H9 (cell line): ENCODE results near the gene NFYC. TPM values are rescaled to one million over a fixed set of nuclear protein-coding genes. Genes with fewer than 3 reads are reported as not detected.
A peak's percentile ranks its signal among the peaks of the same experiment; 100 is the strongest.

Source experiments
- DNase-seq: peaks from one replicate; pipeline ENCODE4 v3.0.0-alpha.2; 2017
- H2AFZ ChIP-seq: one replicate; pipeline ENCODE4 v1.6.1; 2013; ENCODE audit warnings: mild to moderate bottlenecking, low read length, control low read depth, moderate library complexity
- H2AK5ac ChIP-seq: 2 replicates; pipeline ENCODE4 v1.6.1; 2013; ENCODE audit warnings: low read length, control low read depth, mixed read lengths; ENCODE audit not compliant: insufficient read length
- H2BK120ac ChIP-seq: one replicate; pipeline ENCODE4 v1.6.1; 2013; ENCODE audit warnings: low read depth, mild to moderate bottlenecking, low read length, control low read depth, inconsistent platforms; ENCODE audit not compliant: poor library complexity, severe bottlenecking
- H2BK12ac ChIP-seq: 2 replicates; pipeline ENCODE4 v1.6.1; 2013; ENCODE audit warnings: low read length, control low read depth, mixed read lengths, low read depth; ENCODE audit not compliant: insufficient read length
- H2BK15ac ChIP-seq: 2 replicates; pipeline ENCODE4 v1.6.1; 2013; ENCODE audit warnings: low read depth, low read length, control low read depth
- H2BK20ac ChIP-seq: one replicate; pipeline ENCODE4 v1.6.1; 2013; ENCODE audit warnings: low read depth, mild to moderate bottlenecking, low read length, control low read depth, inconsistent platforms; ENCODE audit not compliant: poor library complexity, severe bottlenecking
- H2BK5ac ChIP-seq: 2 replicates; pipeline ENCODE4 v1.6.1; 2013; ENCODE audit warnings: low read length, control low read depth, mixed read lengths; ENCODE audit not compliant: insufficient read length
- H3K14ac ChIP-seq: 2 replicates; pipeline ENCODE4 v1.6.1; 2013; ENCODE audit warnings: low read length, control low read depth; ENCODE audit not compliant: insufficient read depth
- H3K18ac ChIP-seq: 2 replicates; pipeline ENCODE4 v1.6.1; 2013; ENCODE audit warnings: low read depth, mild to moderate bottlenecking, mixed read lengths, low read length, control low read depth; ENCODE audit not compliant: insufficient read length
- H3K23ac ChIP-seq: 2 replicates; pipeline ENCODE4 v1.6.1; 2013; ENCODE audit warnings: low read length, control low read depth, mixed read lengths, low read depth; ENCODE audit not compliant: insufficient read length
- H3K23me2 ChIP-seq: 2 replicates; pipeline ENCODE4 v1.6.1; 2013; ENCODE audit warnings: low read depth, mild to moderate bottlenecking, mixed read lengths, low read length, control low read depth; ENCODE audit not compliant: insufficient read length, poor library complexity, severe bottlenecking
- H3K27ac ChIP-seq: 2 replicates; pipeline ENCODE4 v1.5.1; 2013; ENCODE audit warnings: low read length, control low read depth, mixed read lengths, low read depth; ENCODE audit not compliant: insufficient read length
- H3K27me3 ChIP-seq: 2 replicates; pipeline ENCODE4 v1.6.1; 2013; ENCODE audit warnings: low read length, control low read depth, inconsistent platforms; ENCODE audit not compliant: insufficient read depth
- H3K4ac ChIP-seq: 2 replicates; pipeline ENCODE4 v1.6.1; 2013; ENCODE audit warnings: low read depth, mild to moderate bottlenecking, control low read depth, inconsistent platforms, low read length, moderate library complexity
- H3K4me1 ChIP-seq: 2 replicates; pipeline ENCODE4 v1.6.1; 2013; ENCODE audit warnings: low read length, control low read depth, inconsistent platforms; ENCODE audit not compliant: insufficient read depth
- H3K4me2 ChIP-seq: 2 replicates; pipeline ENCODE4 v1.6.1; 2013; ENCODE audit warnings: low read length, control low read depth, mixed read lengths; ENCODE audit not compliant: insufficient read length, insufficient read depth
- H3K56ac ChIP-seq: 2 replicates; pipeline ENCODE4 v1.6.1; 2013; ENCODE audit warnings: low read depth, mild to moderate bottlenecking, mixed read lengths, low read length, control low read depth; ENCODE audit not compliant: insufficient read length
- H3K79me1 ChIP-seq: 2 replicates; pipeline ENCODE4 v1.6.1; 2013; ENCODE audit warnings: low read depth, mild to moderate bottlenecking, moderate library complexity, low read length, control low read depth, inconsistent platforms; ENCODE audit not compliant: insufficient read depth, poor library complexity, severe bottlenecking
- H3K79me2 ChIP-seq: 2 replicates; pipeline ENCODE4 v1.6.1; 2013; ENCODE audit warnings: low read length, control low read depth, inconsistent platforms; ENCODE audit not compliant: insufficient read depth
- H3K9ac ChIP-seq: 2 replicates; pipeline ENCODE4 v1.6.1; 2013; ENCODE audit warnings: low read length, control low read depth, mixed read lengths; ENCODE audit not compliant: insufficient read length; ENCODE audit errors: extremely low read depth
- H3K9me3 ChIP-seq: one replicate; pipeline ENCODE4 v1.6.1; 2013; ENCODE audit warnings: low read depth, low read length, inconsistent platforms; ENCODE audit not compliant: control insufficient read depth
- H3T11ph ChIP-seq: one replicate; pipeline ENCODE4 v1.6.1; 2013; ENCODE audit warnings: mild to moderate bottlenecking, low read length, control low read depth, inconsistent platforms
- H4K20me1 ChIP-seq: one replicate; pipeline ENCODE4 v1.6.1; 2013; ENCODE audit not compliant: control insufficient read depth, insufficient read length, insufficient read depth
- H4K5ac ChIP-seq: 2 replicates; pipeline ENCODE4 v1.6.1; 2013; ENCODE audit warnings: low read depth, mild to moderate bottlenecking, mixed read lengths, low read length, control low read depth; ENCODE audit not compliant: insufficient read length
- H4K8ac ChIP-seq: replicated peaks from 2 replicates; pipeline ENCODE4 v1.6.1; 2013; ENCODE audit warnings: low read length, control low read depth, mixed read lengths, low read depth; ENCODE audit not compliant: insufficient read length
- H4K91ac ChIP-seq: 2 replicates; pipeline ENCODE4 v1.6.1; 2013; ENCODE audit warnings: low read depth, mild to moderate bottlenecking, moderate library complexity, mixed read lengths, low read length, control low read depth; ENCODE audit not compliant: insufficient read length
- H3K27ac Mint-ChIP-seq, 3 experiments: 2 replicates in 2 of 3; 3 replicates in 1 of 3; pipeline ENCODE4 v1.8.0; 2020 to 2021; ENCODE audit warnings: mixed read lengths in 3 of 3, mild to moderate bottlenecking in 1 of 3, moderate library complexity in 1 of 3
- H3K27me3 Mint-ChIP-seq: 2 replicates; pipeline ENCODE4 v1.8.0; 2021; ENCODE audit warnings: low read depth, mild to moderate bottlenecking, moderate library complexity, mixed read lengths
- H3K36me3 Mint-ChIP-seq, 3 experiments: 2 replicates in 2 of 3; 3 replicates in 1 of 3; pipeline ENCODE4 v1.8.0; 2020 to 2021; ENCODE audit warnings: low read depth in 3 of 3, mixed read lengths in 3 of 3; ENCODE audit not compliant: insufficient read depth in 1 of 3
- H3K4me1 Mint-ChIP-seq, 2 experiments: 2 replicates each; pipeline ENCODE4 v1.8.0; 2020; ENCODE audit warnings: mixed read lengths in 2 of 2
- H3K4me3 Mint-ChIP-seq, 2 experiments: 2 replicates in 1 of 2; 3 replicates in 1 of 2; pipeline ENCODE4 v1.8.0; 2020 to 2021; ENCODE audit warnings: mild to moderate bottlenecking in 2 of 2, mixed read lengths in 2 of 2, moderate library complexity in 1 of 2
- H3K9me3 Mint-ChIP-seq, 2 experiments: 2 replicates in 1 of 2; 3 replicates in 1 of 2; pipeline ENCODE4 v1.8.0; 2020; ENCODE audit warnings: mild to moderate bottlenecking in 2 of 2, mixed read lengths in 2 of 2, moderate library complexity in 1 of 2
- WGBS: extraction: QIAGEN DNeasy Blood & Tissue Kit; methylation state at CpG from one replicate; pipeline ENCODE4 v1.1.7; 2013; ENCODE audit warnings: missing lambda C conversion rate, low lambda C conversion rate, mixed read lengths; ENCODE audit not compliant: insufficient read length; ENCODE audit errors: extremely low coverage; 5-methylcytosine and 5-hydroxymethylcytosine counted together
- total RNA-seq: library from RNA; stranded (reverse); gene quantifications from 2 replicates; pipeline ENCODE4 v1.2.1, GENCODE V29; 2021
- TF ChIP-seq, protein P1 (sequence below): fragments of 200-600 bp; sonication (generic); conservative IDR thresholded peaks from 3 replicates; pipeline ENCODE4 v1.8.0; 2021; ENCODE audit warnings: antibody characterized with exemption, mild to moderate bottlenecking

Gene NFYC
- total RNA-seq, 1 experiment from 2014 or later = 54.7 TPM

DNA sequence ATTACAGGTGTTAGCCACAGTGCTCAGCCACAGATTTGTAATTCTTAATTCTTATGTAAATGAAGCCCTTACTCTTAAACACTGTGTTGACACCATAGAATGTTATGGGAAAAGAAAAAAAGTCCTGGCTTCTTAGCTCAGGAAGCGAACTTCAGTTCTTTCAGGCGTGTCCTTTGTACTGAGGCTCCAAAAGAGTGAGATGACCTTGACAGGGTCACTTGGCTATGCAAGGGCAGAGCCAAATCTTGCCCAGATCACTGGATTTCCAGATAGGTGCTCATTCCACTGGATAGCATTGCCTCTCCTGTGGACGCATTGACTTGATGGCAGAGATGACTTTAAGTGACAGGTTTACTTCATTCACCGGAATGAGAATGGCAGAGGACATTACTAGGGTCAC lies 4.8 kb downstream of the NFYC start:
- H3K4me3 Mint-ChIP-seq = no peak overlapping the region
- WGBS = no CpG with 5 or more reads among the region's 4 CpGs
- H2BK120ac ChIP-seq = no peak overlapping the region

More for the DNA sequence above, 4.8 kb downstream of the NFYC start:
- Histone ChIP-seq H4K8ac (no peak overlapping the region), H3K79me2 (peaks cover 39% of the 10 kb centered on the region; the same call in 1 of the 2 replicates), H3K9ac (no peak overlapping the region), H2BK12ac (no peak overlapping the region), H2AFZ (no peak overlapping the region), H3K27me3 (no peaks in the 10 kb centered on the region), H3K56ac (no peak overlapping the region), H4K91ac (no peak overlapping the region), H2BK5ac (no peak overlapping the region), H3K9me3 (no peaks in the 10 kb centered on the region), H3K79me1 (peaks cover 2% of the 10 kb centered on the region), H3K4ac (no peak overlapping the region), H2AK5ac (no peak overlapping the region), H3K23me2 (peaks cover 5% of the 10 kb centered on the region), H3K27ac (no peak overlapping the region), H4K5ac (no peak overlapping the region), H3K23ac (no peak overlapping the region), H3T11ph (no peak overlapping the region), H3K4me1 (peaks cover 7% of the 10 kb centered on the region; the same call in 1 of the 2 replicates), H2BK20ac (no peak overlapping the region), H3K18ac (no peak overlapping the region), H2BK15ac (no peak overlapping the region), H3K4me2 (no peak overlapping the region), H3K14ac (no peak overlapping the region), H4K20me1 (no peaks in the 10 kb centered on the region)
- H3K27ac Mint-ChIP-seq = peak overlapping the region; percentile 4 to 83 (median 53)
- TF ChIP-seq, protein P1, sequence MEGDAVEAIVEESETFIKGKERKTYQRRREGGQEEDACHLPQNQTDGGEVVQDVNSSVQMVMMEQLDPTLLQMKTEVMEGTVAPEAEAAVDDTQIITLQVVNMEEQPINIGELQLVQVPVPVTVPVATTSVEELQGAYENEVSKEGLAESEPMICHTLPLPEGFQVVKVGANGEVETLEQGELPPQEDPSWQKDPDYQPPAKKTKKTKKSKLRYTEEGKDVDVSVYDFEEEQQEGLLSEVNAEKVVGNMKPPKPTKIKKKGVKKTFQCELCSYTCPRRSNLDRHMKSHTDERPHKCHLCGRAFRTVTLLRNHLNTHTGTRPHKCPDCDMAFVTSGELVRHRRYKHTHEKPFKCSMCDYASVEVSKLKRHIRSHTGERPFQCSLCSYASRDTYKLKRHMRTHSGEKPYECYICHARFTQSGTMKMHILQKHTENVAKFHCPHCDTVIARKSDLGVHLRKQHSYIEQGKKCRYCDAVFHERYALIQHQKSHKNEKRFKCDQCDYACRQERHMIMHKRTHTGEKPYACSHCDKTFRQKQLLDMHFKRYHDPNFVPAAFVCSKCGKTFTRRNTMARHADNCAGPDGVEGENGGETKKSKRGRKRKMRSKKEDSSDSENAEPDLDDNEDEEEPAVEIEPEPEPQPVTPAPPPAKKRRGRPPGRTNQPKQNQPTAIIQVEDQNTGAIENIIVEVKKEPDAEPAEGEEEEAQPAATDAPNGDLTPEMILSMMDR = no peak
- peaks cover 39 to 43% of the 10 kb centered on the region in 2 experiments for H3K4me1 Mint-ChIP-seq
- H3K27me3 Mint-ChIP-seq = no peaks in the 10 kb centered on the region
- peaks cover 0 to 2% (median 0%) of the 10 kb centered on the region in 3 experiments; a peak in 2 of 7 replicates for H3K36me3 Mint-ChIP-seq
- no peak for DNase-seq
- H3K9me3 Mint-ChIP-seq = no peaks in the 10 kb centered on the region; a peak in 1 of 5 replicates
